HepG2 (cell line): ENCODE data around the gene MAP3K1. TPM values are rescaled to one million over a fixed set of nuclear protein-coding genes. Genes with fewer than 3 reads are reported as not detected.

Experiments
- ATAC-seq: fragments of 200-7000 bp; cut with Tn5 transposase; 3 replicates; pipeline ENCODE4 v1.9.1; 2020; ENCODE audit warnings: mild to moderate bottlenecking, moderate library complexity
- BruUV-seq: library from RNA; stranded (reverse); fragments of 400-500 nt; replicated peaks from 2 replicates; lab custom pipeline; 2021; lab: Mats Ljungman, UMichigan
- CTCF ChIA-PET: fragments of 300-600 bp; formaldehyde crosslinking; extraction: SDS; loops from one replicate; lab custom pipeline; 2021; ENCODE audit warnings: low total read pairs, inconsistent platforms, low intra/inter-chr PET ratio; lab: Yijun Ruan, JAX
- POLR2A ChIA-PET: fragments of 350-600 bp; sonication (Branson Sonifier 250); formaldehyde crosslinking; loops from one replicate; lab custom pipeline; 2020; ENCODE audit warnings: antibody characterized with exemption, inconsistent platforms; lab: Yijun Ruan, JAX
- DNase-seq: peaks from one replicate; pipeline ENCODE4 v3.0.0-alpha.2; 2015; ENCODE audit warnings: low spot score
- FAIRE-seq: peaks from 3 replicates; lab custom pipeline; 2011; peaks lifted over from hg19 to GRCh38; lab: Jason Lieb, UNC
- H2AFZ ChIP-seq: one replicate; pipeline ENCODE4 v1.6.1; 2011; ENCODE audit warnings: low read length, inconsistent platforms
- H3K27ac ChIP-seq: fragments of 300-600 bp; 3 replicates; pipeline ENCODE4 v1.8.0; 2011; ENCODE audit warnings: mixed run types, mild to moderate bottlenecking, mixed read lengths, low read length, inconsistent platforms; ENCODE audit not compliant: insufficient read depth; ENCODE audit errors: extremely low read length
- H3K27me3 ChIP-seq, 2 experiments: fragments of 200-600 bp in 1 of 2; 2 replicates in 1 of 2; 3 replicates in 1 of 2; pipeline versions ENCODE4 v1.6.0 to v1.8.0; 2011; ENCODE audit warnings: low read length in 2 of 2, mild to moderate bottlenecking in 2 of 2, moderate library complexity in 2 of 2, inconsistent platforms in 1 of 2; ENCODE audit not compliant: insufficient read depth in 2 of 2, control insufficient read depth in 1 of 2
- H3K36me3 ChIP-seq, 2 experiments: fragments of 200-600 bp in 1 of 2; replicated peaks in 1 of 2; 2 replicates in 1 of 2; 3 replicates in 1 of 2; pipeline versions ENCODE4 v1.5.1 to v1.8.0; 2011; ENCODE audit warnings: low read length in 2 of 2, inconsistent platforms in 1 of 2; ENCODE audit not compliant: insufficient read depth in 2 of 2, control insufficient read depth in 1 of 2
- H3K4me1 ChIP-seq: 2 replicates; pipeline ENCODE4 v1.5.1; 2012; ENCODE audit warnings: low read length, inconsistent platforms; ENCODE audit not compliant: insufficient read depth
- H3K4me2 ChIP-seq: 2 replicates; pipeline ENCODE4 v1.6.0; 2011; ENCODE audit warnings: low read depth, low read length, inconsistent platforms
- H3K4me3 ChIP-seq, 3 experiments: fragments of 200-600 bp in 1 of 3; sonication (generic), shearing (Covaris generic) in 1 of 3; replicated peaks in 1 of 3; 2 replicates each; pipeline ENCODE4 v1.5.1; 2011 to 2016; ENCODE audit warnings: low read length in 3 of 3, inconsistent platforms in 2 of 3, low read depth in 2 of 3, mild to moderate bottlenecking in 2 of 3, control low read depth in 1 of 3, mixed read lengths in 1 of 3; ENCODE audit not compliant: insufficient read depth in 1 of 3
- H3K79me2 ChIP-seq: one replicate; pipeline ENCODE4 v1.6.1; 2011; ENCODE audit warnings: low read length, inconsistent platforms; ENCODE audit not compliant: insufficient read depth
- H3K9ac ChIP-seq: 2 replicates; pipeline ENCODE4 v1.6.0; 2011; ENCODE audit warnings: mild to moderate bottlenecking, low read depth, low read length, inconsistent platforms; ENCODE audit not compliant: insufficient read depth
- H3K9me3 ChIP-seq: 2 replicates; pipeline ENCODE4 v1.5.1; 2012; ENCODE audit warnings: mild to moderate bottlenecking, low read length
- H4K20me1 ChIP-seq: 2 replicates; pipeline ENCODE4 v1.6.0; 2011; ENCODE audit warnings: inconsistent platforms, mild to moderate bottlenecking, low read length, moderate library complexity; ENCODE audit not compliant: insufficient read depth
- CHD2 ChIP-seq: IDR thresholded peaks from 2 replicates; pipeline ENCODE4 v1.6.1; 2011; ENCODE audit warnings: low read depth, low read length, improper control_type of control experiment
- CREM ChIP-seq, 2 experiments: sonication (generic) in 1 of 2; formaldehyde crosslinking in 1 of 2; IDR thresholded peaks; 2 replicates each; pipeline versions ENCODE4 v1.4.0 to v1.6.1; 2016 to 2020; ENCODE audit warnings: antibody characterized with exemption in 1 of 2, mild to moderate bottlenecking in 1 of 2, missing genetic modification reagents in 1 of 2
- JDP2 ChIP-seq: sonication (generic); formaldehyde crosslinking; IDR thresholded peaks from 2 replicates; pipeline ENCODE4 v1.8.1; 2022; ENCODE audit warnings: missing genetic modification reagents, borderline replicate concordance
- MIXL1 ChIP-seq: IDR thresholded peaks from 2 replicates; pipeline ENCODE4 v1.6.1; 2016
- NRL ChIP-seq: sonication (generic); formaldehyde crosslinking; IDR thresholded peaks from 2 replicates; pipeline ENCODE4 v1.5.0; 2020; ENCODE audit warnings: missing genetic modification reagents, mild to moderate bottlenecking, moderate library complexity, borderline replicate concordance
- SKI ChIP-seq: fragments of 450-650 bp; IDR thresholded peaks from one replicate; pipeline ENCODE4 v1.6.1; 2018; ENCODE audit warnings: mild to moderate bottlenecking; ENCODE audit not compliant: partially characterized antibody
- SNAI1 ChIP-seq: sonication (generic); formaldehyde crosslinking; IDR thresholded peaks from 2 replicates; pipeline ENCODE4 v1.5.0; 2020; ENCODE audit warnings: mild to moderate bottlenecking, missing genetic modification reagents, borderline replicate concordance
- SYNCRIP ChIP-seq: fragments of 200-400 bp; formaldehyde crosslinking; IDR thresholded peaks from 2 replicates; pipeline ENCODE4 v1.6.1; 2018; ENCODE audit warnings: mild to moderate bottlenecking, low read depth, low read length; ENCODE audit not compliant: insufficient read depth
- ZFP90 ChIP-seq: sonication (generic); formaldehyde crosslinking; IDR thresholded peaks from 2 replicates; pipeline ENCODE4 v1.8.0; 2022; ENCODE audit warnings: missing genetic modification reagents, mild to moderate bottlenecking, inconsistent platforms, borderline replicate concordance
- ZKSCAN5 ChIP-seq: sonication (generic); formaldehyde crosslinking; IDR thresholded peaks from 2 replicates; pipeline ENCODE4 v1.5.1; 2020; ENCODE audit warnings: mild to moderate bottlenecking, missing genetic modification reagents
- ZNF230 ChIP-seq: sonication (generic); formaldehyde crosslinking; IDR thresholded peaks from 2 replicates; pipeline ENCODE4 v1.4.0; 2020; ENCODE audit warnings: mild to moderate bottlenecking, missing genetic modification reagents
- ZNF772 ChIP-seq: sonication (generic); formaldehyde crosslinking; IDR thresholded peaks from 2 replicates; pipeline ENCODE4 v1.5.0; 2020; ENCODE audit warnings: mild to moderate bottlenecking, missing genetic modification reagents
- WGBS: methylation state at CpG from one replicate; pipeline ENCODE4 v1.1.6; 2017; ENCODE audit warnings: low lambda C conversion rate; 5-methylcytosine and 5-hydroxymethylcytosine counted together
- in situ Hi-C: cut with HindIII; loops from 2 replicates; pipeline ENCODE4 v1.10.0; 2017; ENCODE audit warnings: low pct_unique_long_range_greater_than_20kb; ENCODE audit not compliant: extremely low pct_ligation_motif_present
- intact Hi-C: fragments of 100-400 bp; cut with micrococcal nuclease; formaldehyde crosslinking; loops from one replicate; pipeline ENCODE4 v1.10.0; 2022; ENCODE audit not compliant: unreplicated experiment
- polyA plus RNA-seq, 8 experiments: library from polyadenylated mRNA; depleted of rRNA in 3 of 8; stranded (reverse) in 7 of 8; unstranded in 1 of 8; fragments of >200 nt; fragmentation: Illumina TruSeq in 4 of 8; extraction: Trizol in 4 of 8; gene quantifications; 2 replicates each; pipeline versions ENCODE4 v1.2.1 to v1.2.3, GENCODE V29; 2011 to 2016; ENCODE audit warnings: low read depth in 4 of 8, missing spikeins in 1 of 8, mixed read lengths in 1 of 8; ENCODE audit not compliant: insufficient read depth in 1 of 8
- total RNA-seq, 5 experiments: library from RNA; depleted of rRNA; stranded (reverse); fragments of >200 nt; fragmentation: Illumina TruSeq; extraction: Trizol; gene quantifications; 2 replicates each; pipeline ENCODE4 v1.2.3, GENCODE V29; 2016; ENCODE audit warnings: low read depth in 1 of 5
- TF ChIP-seq, protein P1 (sequence below): sonication (generic); formaldehyde crosslinking; IDR thresholded peaks from 2 replicates; pipeline ENCODE4 v1.4.0; 2020; ENCODE audit warnings: missing genetic modification reagents
- TF ChIP-seq, protein P2 (sequence below): sonication (generic); formaldehyde crosslinking; IDR thresholded peaks from 2 replicates; pipeline ENCODE4 v1.8.1; 2022; ENCODE audit warnings: mild to moderate bottlenecking, missing genetic modification reagents
- TF ChIP-seq, protein P3 (sequence below): sonication (generic); formaldehyde crosslinking; IDR thresholded peaks from 2 replicates; pipeline ENCODE4 v1.5.0; 2020; ENCODE audit warnings: mild to moderate bottlenecking, missing genetic modification reagents

The MAP3K1 gene
- total and polyA plus RNA-seq, 2 of the 13 experiments (the other 11 are each of a cell fraction or from before 2014, with no cell fraction given), result 16.4 to 30.3 TPM

DNA sequence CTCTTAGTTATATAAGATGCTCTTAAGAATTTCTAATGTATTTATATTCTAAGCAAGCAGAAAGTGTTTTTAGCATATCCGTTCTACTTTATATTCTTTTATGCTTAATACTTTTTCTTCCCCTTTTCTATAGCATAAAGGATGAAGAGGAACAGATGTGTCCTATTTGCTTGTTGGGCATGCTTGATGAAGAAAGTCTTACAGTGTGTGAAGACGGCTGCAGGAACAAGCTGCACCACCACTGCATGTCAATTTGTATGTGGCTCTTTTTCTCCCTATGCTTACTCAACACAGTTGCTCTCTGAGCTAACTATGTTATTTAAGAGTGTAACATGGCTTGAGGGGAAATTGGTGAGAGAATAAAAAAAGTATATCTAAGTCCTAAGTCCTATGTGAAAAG lies 56.4 kb downstream of the MAP3K1 start:
- no peaks in the 10 kb centered on the region for H3K79me2 ChIP-seq
- H3K27ac ChIP-seq, result no peak overlapping the region
- ChIA-PET CTCF (no interaction called here), POLR2A (no interaction called here)
- H3K36me3 ChIP-seq, result peaks cover 17 to 64% of the 10 kb centered on the region in 2 experiments
- H3K9me3 ChIP-seq, result no peaks in the 10 kb centered on the region
- DNase-seq (no peak), FAIRE-seq (no peak), ATAC-seq (no peak)
- H3K4me2 ChIP-seq, result no peak overlapping the region
- in situ Hi-C loops (loop anchor here (25.0 kb wide), 1 partner anchor 884 kb away; the partner anchor contains the start of gene IL6ST), intact Hi-C loops (no loop called here)
- no TSS peak for BruUV-seq
- no peak overlapping the region for H3K9ac ChIP-seq
- WGBS, result 100% methylated on average over 2 of the region's 2 CpGs
- H3K4me1 ChIP-seq, result no peaks in the 10 kb centered on the region
- H4K20me1 ChIP-seq, result no peaks in the 10 kb centered on the region; the same call in 1 of the 2 replicates
- no peak overlapping the region for H3K4me3 ChIP-seq
- no peaks in the 10 kb centered on the region for H3K27me3 ChIP-seq
- H2AFZ ChIP-seq, result no peak overlapping the region
- TF ChIP-seq CHD2 (no peak), SNAI1 (CRISPR knock-in tag) (no peak), NRL (CRISPR knock-in tag) (no peak), ZFP90 (CRISPR knock-in tag) (no peak), ZNF772 (CRISPR knock-in tag) (no peak), CREM (IDR thresholded peaks at IDR 0.05) (no peak), CREM (CRISPR knock-in tag; IDR thresholded peaks at IDR 0.05) (no peak), JDP2 (no peak), MIXL1 (CRISPR knock-in tag) (no peak), SKI (no peak), SYNCRIP (no peak), ZNF230 (no peak), ZKSCAN5 (CRISPR knock-in tag) (no peak)
- TF ChIP-seq, protein P1, sequence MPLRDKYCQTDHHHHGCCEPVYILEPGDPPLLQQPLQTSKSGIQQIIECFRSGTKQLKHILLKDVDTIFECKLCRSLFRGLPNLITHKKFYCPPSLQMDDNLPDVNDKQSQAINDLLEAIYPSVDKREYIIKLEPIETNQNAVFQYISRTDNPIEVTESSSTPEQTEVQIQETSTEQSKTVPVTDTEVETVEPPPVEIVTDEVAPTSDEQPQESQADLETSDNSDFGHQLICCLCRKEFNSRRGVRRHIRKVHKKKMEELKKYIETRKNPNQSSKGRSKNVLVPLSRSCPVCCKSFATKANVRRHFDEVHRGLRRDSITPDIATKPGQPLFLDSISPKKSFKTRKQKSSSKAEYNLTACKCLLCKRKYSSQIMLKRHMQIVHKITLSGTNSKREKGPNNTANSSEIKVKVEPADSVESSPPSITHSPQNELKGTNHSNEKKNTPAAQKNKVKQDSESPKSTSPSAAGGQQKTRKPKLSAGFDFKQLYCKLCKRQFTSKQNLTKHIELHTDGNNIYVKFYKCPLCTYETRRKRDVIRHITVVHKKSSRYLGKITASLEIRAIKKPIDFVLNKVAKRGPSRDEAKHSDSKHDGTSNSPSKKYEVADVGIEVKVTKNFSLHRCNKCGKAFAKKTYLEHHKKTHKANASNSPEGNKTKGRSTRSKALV (CRISPR knock-in tag), result no peak
- TF ChIP-seq, protein P2, sequence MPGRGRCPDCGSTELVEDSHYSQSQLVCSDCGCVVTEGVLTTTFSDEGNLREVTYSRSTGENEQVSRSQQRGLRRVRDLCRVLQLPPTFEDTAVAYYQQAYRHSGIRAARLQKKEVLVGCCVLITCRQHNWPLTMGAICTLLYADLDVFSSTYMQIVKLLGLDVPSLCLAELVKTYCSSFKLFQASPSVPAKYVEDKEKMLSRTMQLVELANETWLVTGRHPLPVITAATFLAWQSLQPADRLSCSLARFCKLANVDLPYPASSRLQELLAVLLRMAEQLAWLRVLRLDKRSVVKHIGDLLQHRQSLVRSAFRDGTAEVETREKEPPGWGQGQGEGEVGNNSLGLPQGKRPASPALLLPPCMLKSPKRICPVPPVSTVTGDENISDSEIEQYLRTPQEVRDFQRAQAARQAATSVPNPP (CRISPR knock-in tag), result no peak
- TF ChIP-seq, protein P3, sequence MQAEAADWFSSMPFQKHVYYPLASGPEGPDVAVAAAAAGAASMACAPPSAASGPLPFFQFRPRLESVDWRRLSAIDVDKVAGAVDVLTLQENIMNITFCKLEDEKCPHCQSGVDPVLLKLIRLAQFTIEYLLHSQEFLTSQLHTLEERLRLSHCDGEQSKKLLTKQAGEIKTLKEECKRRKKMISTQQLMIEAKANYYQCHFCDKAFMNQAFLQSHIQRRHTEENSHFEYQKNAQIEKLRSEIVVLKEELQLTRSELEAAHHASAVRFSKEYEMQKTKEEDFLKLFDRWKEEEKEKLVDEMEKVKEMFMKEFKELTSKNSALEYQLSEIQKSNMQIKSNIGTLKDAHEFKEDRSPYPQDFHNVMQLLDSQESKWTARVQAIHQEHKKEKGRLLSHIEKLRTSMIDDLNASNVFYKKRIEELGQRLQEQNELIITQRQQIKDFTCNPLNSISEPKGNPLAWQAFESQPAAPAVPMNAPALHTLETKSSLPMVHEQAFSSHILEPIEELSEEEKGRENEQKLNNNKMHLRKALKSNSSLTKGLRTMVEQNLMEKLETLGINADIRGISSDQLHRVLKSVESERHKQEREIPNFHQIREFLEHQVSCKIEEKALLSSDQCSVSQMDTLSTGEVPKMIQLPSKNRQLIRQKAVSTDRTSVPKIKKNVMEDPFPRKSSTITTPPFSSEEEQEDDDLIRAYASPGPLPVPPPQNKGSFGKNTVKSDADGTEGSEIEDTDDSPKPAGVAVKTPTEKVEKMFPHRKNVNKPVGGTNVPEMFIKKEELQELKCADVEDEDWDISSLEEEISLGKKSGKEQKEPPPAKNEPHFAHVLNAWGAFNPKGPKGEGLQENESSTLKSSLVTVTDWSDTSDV, result no peak
